ENCODE results near the gene GSTA1. TPM values are rescaled to one million over a fixed set of nuclear protein-coding genes. Genes with fewer than 3 reads are reported as not detected.
A peak's percentile ranks its signal among the peaks of the same experiment; 100 is the strongest.
"Not testable (repeated sequence)": the region's sequence is repeated elsewhere in the genome, so short reads cannot be mapped to it uniquely, and the experiment has no call there.

Gene GSTA1
- total RNA-seq, 1 experiment from 2014 or later: not detected

- no peak for DNase-seq (ENCODE audit: low spot score)
Measured at GRCh38 chr6:52808660-52809059, 5.0 kb upstream of the GSTA1 start.

- DNase-seq (ENCODE audit: low spot score): no peak
Measured at GRCh38 chr6:52802806-52803205, 810 bp downstream of the GSTA1 start.

- DNase-seq (ENCODE audit: low spot score): no peak
Measured at GRCh38 chr6:52801188-52801841, 2.3 kb downstream of the GSTA1 start.

GRCh38 chr6:52799272-52799671 lies 4.3 kb downstream of the GSTA1 start:
- DNase-seq (ENCODE audit: low spot score): not testable (repeated sequence)

- DNase-seq (ENCODE audit: low spot score): not testable (repeated sequence)
Measured at GRCh38 chr6:52794366-52794765, 9.2 kb downstream of the GSTA1 start.

- no peak for DNase-seq (ENCODE audit: low spot score)
Measured at GRCh38 chr6:52790861-52791260, 12.8 kb downstream of the GSTA1 start.

- not testable (repeated sequence) for DNase-seq (ENCODE audit: low spot score)
Measured at GRCh38 chr6:52789658-52790057, 14.0 kb downstream of the GSTA1 start.

- no peak for DNase-seq (ENCODE audit: low spot score)
Measured at GRCh38 chr6:52788478-52788877, 15.1 kb downstream of the GSTA1 start.

- DNase-seq (ENCODE audit: low spot score): no peak
Measured at GRCh38 chr6:52787917-52788316, 15.7 kb downstream of the GSTA1 start.

GRCh38 chr6:52786249-52786956 lies 17.2 kb downstream of the GSTA1 start:
- DNase-seq (ENCODE audit: low spot score): no peak

- DNase-seq (ENCODE audit: low spot score): not testable (repeated sequence)
Measured at GRCh38 chr6:52782696-52783274, 20.8 kb downstream of the GSTA1 start.

GRCh38 chr6:52782209-52782608 lies 21.4 kb downstream of the GSTA1 start:
- not testable (repeated sequence) for DNase-seq (ENCODE audit: low spot score)

GRCh38 chr6:52779237-52779636 lies 24.4 kb downstream of the GSTA1 start:
- no peak for DNase-seq (ENCODE audit: low spot score)

GRCh38 chr6:52776711-52777351 lies 26.8 kb downstream of the GSTA1 start:
- not testable (repeated sequence) for DNase-seq (ENCODE audit: low spot score)

- DNase-seq (ENCODE audit: low spot score): not testable (repeated sequence)
Measured at GRCh38 chr6:52769399-52769798, 34.2 kb downstream of the GSTA1 start.

- not testable (repeated sequence) for DNase-seq (ENCODE audit: low spot score)
Measured at GRCh38 chr6:52767658-52768057, 36.0 kb downstream of the GSTA1 start.

- DNase-seq (ENCODE audit: low spot score): peak; percentile 19
Measured at GRCh38 chr6:52763322-52763916, 40.2 kb downstream of the GSTA1 start, which contains the start of gene GSTA2. Gene GSTA2 (minus strand): TSS chr6:52763475. CDS start chr6:52757947, 5,528 bp downstream.

GRCh38 chr6:52761673-52762491 lies 41.7 kb downstream of the GSTA1 start:
- DNase-seq (ENCODE audit: low spot score): not testable (repeated sequence)

- no peak for DNase-seq (ENCODE audit: low spot score)
Measured at GRCh38 chr6:52760105-52760765, 43.4 kb downstream of the GSTA1 start.

- DNase-seq (ENCODE audit: low spot score): no peak
Measured at GRCh38 chr6:52759085-52759484, 44.5 kb downstream of the GSTA1 start.
